Panc1 (cell line): ENCODE measurements around the gene PF4V1. TPM values are rescaled to one million over a fixed set of nuclear protein-coding genes. Genes with fewer than 3 reads are reported as not detected.

Experiments used
- ATAC-seq: fragments of 200-7000 bp; cut with Tn5 transposase; 2 replicates; pipeline ENCODE4 v1.9.1; 2020; ENCODE audit warnings: mild to moderate bottlenecking, moderate library complexity
- BruUV-seq: library from RNA; stranded (reverse); fragments of 400-500 nt; replicated peaks from 2 replicates; lab custom pipeline; 2021; lab: Mats Ljungman, UMichigan
- CTCF ChIA-PET: fragments of 300-600 bp; sonication (Branson Sonifier 250); formaldehyde crosslinking; loops from one replicate; lab custom pipeline; 2022; ENCODE audit warnings: antibody characterized with exemption; lab: Charles Lee
- POLR2A ChIA-PET: fragments of 300-600 bp; sonication (Branson Sonifier 250); formaldehyde crosslinking; loops from one replicate; lab custom pipeline; 2022; ENCODE audit warnings: antibody characterized with exemption; lab: Charles Lee
- DNase-seq: peaks from one replicate; pipeline ENCODE4 v3.0.0-alpha.2; 2010; ENCODE audit warnings: low read depth, low spot score
- H3K27ac ChIP-seq: 2 replicates; pipeline ENCODE4 v1.5.1; 2011; ENCODE audit warnings: mild to moderate bottlenecking, low read length, inconsistent platforms
- H3K27me3 ChIP-seq: fragments of 200-500 bp; sonication (Bioruptor generic); 2 replicates; pipeline ENCODE4 v1.6.0; 2014; ENCODE audit warnings: low read length, inconsistent platforms; ENCODE audit not compliant: control insufficient read depth, insufficient read depth
- H3K36me3 ChIP-seq: fragments of 200-500 bp; sonication (Bioruptor generic); 2 replicates; pipeline ENCODE4 v1.5.1; 2014; ENCODE audit warnings: inconsistent platforms, mild to moderate bottlenecking, low read length, moderate library complexity; ENCODE audit not compliant: control insufficient read depth, insufficient read depth
- H3K4me1 ChIP-seq: 2 replicates; pipeline ENCODE4 v1.5.1; 2011; ENCODE audit warnings: inconsistent platforms, mild to moderate bottlenecking, low read length, moderate library complexity; ENCODE audit not compliant: control insufficient read depth, insufficient read depth
- H3K4me3 ChIP-seq, 2 experiments: 2 replicates each; pipeline ENCODE4 v1.5.1; 2011 to 2012; ENCODE audit warnings: low read depth in 2 of 2, low read length in 2 of 2, mild to moderate bottlenecking in 2 of 2, inconsistent platforms in 1 of 2, moderate library complexity in 1 of 2
- H3K9me3 ChIP-seq: fragments of 200-500 bp; sonication (Bioruptor generic); 2 replicates; pipeline ENCODE4 v1.5.1; 2014; ENCODE audit warnings: low read depth, mild to moderate bottlenecking, inconsistent platforms, low read length, moderate library complexity; ENCODE audit not compliant: control insufficient read depth, insufficient read depth
- POLR2AphosphoS5 ChIP-seq: IDR thresholded peaks from 2 replicates; pipeline ENCODE4 v1.6.1; 2012; ENCODE audit warnings: mild to moderate bottlenecking, low read depth, low read length, moderate library complexity
- REST ChIP-seq, 2 experiments: IDR thresholded peaks; 2 replicates each; pipeline ENCODE4 v1.6.1; 2011 to 2012; ENCODE audit warnings: low read depth in 2 of 2, control low read depth in 1 of 2, low read length in 1 of 2, mild to moderate bottlenecking in 1 of 2, moderate library complexity in 1 of 2; ENCODE audit not compliant: insufficient read depth in 1 of 2
- SIN3A ChIP-seq: IDR thresholded peaks from 2 replicates; pipeline ENCODE4 v1.6.1; 2012; ENCODE audit warnings: low read depth, mild to moderate bottlenecking, low read length, moderate library complexity, borderline replicate concordance; ENCODE audit not compliant: insufficient read depth
- TCF7L2 ChIP-seq: IDR thresholded peaks from 2 replicates; pipeline ENCODE4 v1.6.1; 2011; ENCODE audit warnings: mild to moderate bottlenecking, low read depth, low read length, inconsistent platforms
- in situ Hi-C: cut with HindIII; loops from 2 replicates; pipeline ENCODE4 v1.10.0; 2016; ENCODE audit warnings: low sequenced_read_pairs, low pct_unique_long_range_greater_than_20kb
- intact Hi-C: fragments of 100-400 bp; cut with micrococcal nuclease; formaldehyde crosslinking; loops from one replicate; pipeline ENCODE4 v1.10.0; 2022; ENCODE audit not compliant: unreplicated experiment
- total RNA-seq: library from RNA; stranded (reverse); gene quantifications from one replicate; pipeline ENCODE4 v1.2.1, GENCODE V29; 2021; ENCODE audit not compliant: unreplicated experiment
- TF ChIP-seq, protein P1 (sequence below): fragments of 450-650 bp; IDR thresholded peaks from 2 replicates; pipeline ENCODE4 v1.5.1; 2017; ENCODE audit warnings: mild to moderate bottlenecking

The PF4V1 gene
- total RNA-seq, 1 experiment from 2014 or later, result 0.51 TPM

GRCh38 chr4:73836373-73837279 lies 16.5 kb upstream of the PF4V1 start, which contains the start of gene CXCL6:
CXCL6 (plus strand) TSS chr4:73836678; CDS start chr4:73836751, 73 bp downstream.
- DNase-seq, result no peak
- intact Hi-C loops (no loop called here), in situ Hi-C loops (no loop called here)
- TF ChIP-seq, protein P1, sequence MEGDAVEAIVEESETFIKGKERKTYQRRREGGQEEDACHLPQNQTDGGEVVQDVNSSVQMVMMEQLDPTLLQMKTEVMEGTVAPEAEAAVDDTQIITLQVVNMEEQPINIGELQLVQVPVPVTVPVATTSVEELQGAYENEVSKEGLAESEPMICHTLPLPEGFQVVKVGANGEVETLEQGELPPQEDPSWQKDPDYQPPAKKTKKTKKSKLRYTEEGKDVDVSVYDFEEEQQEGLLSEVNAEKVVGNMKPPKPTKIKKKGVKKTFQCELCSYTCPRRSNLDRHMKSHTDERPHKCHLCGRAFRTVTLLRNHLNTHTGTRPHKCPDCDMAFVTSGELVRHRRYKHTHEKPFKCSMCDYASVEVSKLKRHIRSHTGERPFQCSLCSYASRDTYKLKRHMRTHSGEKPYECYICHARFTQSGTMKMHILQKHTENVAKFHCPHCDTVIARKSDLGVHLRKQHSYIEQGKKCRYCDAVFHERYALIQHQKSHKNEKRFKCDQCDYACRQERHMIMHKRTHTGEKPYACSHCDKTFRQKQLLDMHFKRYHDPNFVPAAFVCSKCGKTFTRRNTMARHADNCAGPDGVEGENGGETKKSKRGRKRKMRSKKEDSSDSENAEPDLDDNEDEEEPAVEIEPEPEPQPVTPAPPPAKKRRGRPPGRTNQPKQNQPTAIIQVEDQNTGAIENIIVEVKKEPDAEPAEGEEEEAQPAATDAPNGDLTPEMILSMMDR, result no peak
- TF ChIP-seq TCF7L2, result no peak
- TF ChIP-seq POLR2AphosphoS5, result no peak
- no peak for TF ChIP-seq REST (IDR thresholded peaks at IDR 0.05; ENCODE audit: insufficient read depth in 1 of 2, low read depth in 2 of 2, low read length in 1 of 2)
- TF ChIP-seq SIN3A, result no peak
- no TSS peak for BruUV-seq
- Histone ChIP-seq H3K36me3 (no peaks in the 10 kb centered on the region), H3K27me3 (no peaks in the 10 kb centered on the region), H3K9me3 (no peaks in the 10 kb centered on the region), H3K4me1 (no peaks in the 10 kb centered on the region), H3K4me3 (peak within 1 kb of the TSS; percentile 37 to 58), H3K27ac (no peak within 1 kb of the TSS)
- CTCF ChIA-PET, result interaction anchor here (0.6 kb wide), 1 partner anchor 14 kb away, joined by 3 read pairs; no protein-coding TSS in a partner anchor
- peak; percentile 78 for ATAC-seq
- POLR2A ChIA-PET, result no interaction called here

- in situ Hi-C loops (no loop called here), intact Hi-C loops (no loop called here)
- no TSS peak for BruUV-seq
- ChIA-PET POLR2A (no interaction called here), CTCF (no interaction called here)
- Histone ChIP-seq H3K4me1 (no peaks in the 10 kb centered on the region; the same call in 1 of the 2 replicates), H3K4me3 (no peak overlapping the region), H3K36me3 (no peaks in the 10 kb centered on the region), H3K9me3 (no peaks in the 10 kb centered on the region), H3K27ac (no peak overlapping the region), H3K27me3 (no peaks in the 10 kb centered on the region)
- no peak for DNase-seq
- no peak for ATAC-seq
- TF ChIP-seq, protein P1, result no peak
- TF ChIP-seq REST (IDR thresholded peaks at IDR 0.05; ENCODE audit: insufficient read depth in 1 of 2, low read depth in 2 of 2, low read length in 1 of 2) (no peak), SIN3A (no peak), POLR2AphosphoS5 (no peak), TCF7L2 (no peak)
Measured at GRCh38 chr4:73839071-73839470, 14.0 kb upstream of the PF4V1 start.
